Psoas muscle (tissue), 8 donors: ENCODE measurements around the gene TCF12. TPM values are rescaled to one million over a fixed set of nuclear protein-coding genes. Genes with fewer than 3 reads are reported as not detected.

Source experiments
- ATAC-seq, 4 donors: fragments of 200-7000 bp; cut with Tn5 transposase; one replicate each; pipeline ENCODE4 v1.9.1; 2020; ENCODE audit warnings: moderate library complexity in 3 of 4, mild to moderate bottlenecking in 2 of 4
- DNase-seq, 2 donors: peaks; one replicate each; pipeline ENCODE4 v3.0.0-alpha.2; 2020
- H3K27ac ChIP-seq: fragments of 200-600 bp; one replicate; pipeline ENCODE4 v1.8.0; 2022
- H3K27me3 ChIP-seq, 3 donors: fragments of 200-600 bp in 1 of 3; one replicate each; pipeline versions ENCODE4 v1.6.1 to v1.8.0; 2013 to 2022; ENCODE audit warnings: low read length in 2 of 3, mild to moderate bottlenecking in 2 of 3, moderate library complexity in 1 of 3; ENCODE audit not compliant: insufficient read depth in 3 of 3
- H3K36me3 ChIP-seq, 2 donors: fragments of 200-600 bp in 1 of 2; one replicate each; pipeline versions ENCODE4 v1.6.1 to v1.8.0; 2013 to 2022; ENCODE audit warnings: low read depth in 1 of 2, mild to moderate bottlenecking in 1 of 2, moderate library complexity in 1 of 2; ENCODE audit not compliant: insufficient read depth in 1 of 2
- H3K4me1 ChIP-seq: fragments of 200-600 bp; one replicate; pipeline ENCODE4 v1.8.0; 2022
- H3K4me3 ChIP-seq: fragments of 200-600 bp; one replicate; pipeline ENCODE4 v1.8.0; 2022; ENCODE audit warnings: mild to moderate bottlenecking
- H3K9me3 ChIP-seq: fragments of 200-600 bp; one replicate; pipeline ENCODE4 v1.8.0; 2022
- CTCF ChIP-seq: fragments of 200-600 bp; IDR thresholded peaks from one replicate; pipeline ENCODE4 v1.8.0; 2022; ENCODE audit warnings: antibody characterized with exemption
- WGBS, 3 donors: extraction: QIAGEN DNeasy Blood & Tissue Kit; methylation state at CpG; one replicate each; pipeline versions ENCODE4 v1.1.6 to v1.1.7; 2013; 5-methylcytosine and 5-hydroxymethylcytosine counted together
- intact Hi-C, 2 donors: fragments of 100-400 bp; cut with DNase I; formaldehyde crosslinking; loops; one replicate each; pipeline versions ENCODE4 v1.11.0 to v1.14.2; 2022
- polyA plus RNA-seq, 3 donors: library from polyadenylated mRNA; stranded (reverse); fragments of 200-250 nt; gene quantifications; one replicate each; pipeline ENCODE4 v1.2.3, GENCODE V29; 2013
- total RNA-seq, 4 donors: library from RNA; stranded (reverse); fragmentation: NEBNext Ultra II Directional in 2 of 4; extraction: Animal tissue kit (Norgen Biotek cat#: 25700) in 2 of 4; gene quantifications; one replicate each; pipeline versions ENCODE4 v1.2.1 to v1.2.4, GENCODE V29; 2021 to 2023
- donor health status: healthy with polysubstance abuse.
- donor health status: DM: no; HTN: no; CAD: no; lungs with moderate emphysema.
- donor health status: Bipolar disorder and iron deficiency.
- donor health status: healthy.
- donor health status: DM: yes; HTN: yes; CAD: no.
- donor health status: DM: no; HTN: no; CAD: no.
- donor health status: DM: no; HTN: no; CAD: no.
- donor health status: DM: yes; HTN: yes; CAD: no.

Gene TCF12
- total and polyA plus RNA-seq, 7 donors = 10.5 to 53.1 (median 30.5) TPM

DNA sequence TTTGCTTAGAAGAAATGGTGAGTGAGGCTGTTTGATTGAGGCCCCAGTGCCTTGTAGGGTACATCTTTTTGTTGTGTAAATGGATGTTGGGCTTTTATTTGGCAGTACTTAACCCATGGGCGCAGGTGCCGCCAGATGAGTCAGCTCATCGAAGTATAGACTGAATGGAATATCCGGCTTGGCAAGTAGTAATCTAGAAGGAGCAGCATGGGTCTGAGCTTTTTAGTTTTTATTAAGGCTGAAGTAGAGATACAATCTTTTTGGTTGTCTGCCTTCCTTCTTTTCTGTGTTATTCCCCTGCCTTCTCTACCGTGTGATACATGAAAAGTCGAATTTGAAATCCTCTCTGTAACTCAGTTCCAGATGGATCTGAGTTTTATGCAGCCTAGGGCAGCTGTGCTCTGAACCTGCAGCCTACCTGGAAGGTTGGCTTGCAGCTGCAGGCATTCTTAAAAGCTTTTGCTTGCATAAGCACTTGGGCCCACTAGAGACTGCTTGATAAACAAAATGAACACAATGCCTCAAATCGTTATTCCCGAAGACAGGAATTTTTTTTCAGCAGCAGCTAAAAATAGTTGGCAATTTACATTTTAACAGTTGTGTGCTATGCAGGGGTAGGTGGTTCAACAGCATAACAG is 280.3 kb downstream of the TCF12 start:
- H3K36me3 ChIP-seq = peaks cover 0 to 22% of the 10 kb centered on the region in 2 donors
- H3K4me1 ChIP-seq = no peaks in the 10 kb centered on the region
- no peak overlapping the region for H3K4me3 ChIP-seq
- intact Hi-C loops = loop anchor here (1.0 to 5.0 kb wide), 2 partner anchors 34 to 36 kb away; no protein-coding TSS in a partner anchor
- H3K9me3 ChIP-seq = no peaks in the 10 kb centered on the region
- no peak overlapping the region for H3K27ac ChIP-seq
- WGBS, 3 donors = 33 to 38% (median 35%) methylated on average over 8 of the region's 8 CpGs
- DNase-seq = no peak
- no peak for ATAC-seq
- no peaks in the 10 kb centered on the region for H3K27me3 ChIP-seq
- TF ChIP-seq CTCF = no peak

- ATAC-seq = no peak
Measured at GRCh38 chr15:57201578-57201977, 283.1 kb downstream of the TCF12 start.

GRCh38 chr15:57203906-57204305 is 285.5 kb downstream of the TCF12 start:
- H3K27me3 ChIP-seq = no peaks in the 10 kb centered on the region
- ATAC-seq (no peak), DNase-seq (no peak)
- H3K9me3 ChIP-seq = no peaks in the 10 kb centered on the region
- no peak overlapping the region for H3K27ac ChIP-seq
- peaks cover 0 to under 1% of the 10 kb centered on the region in 2 donors for H3K36me3 ChIP-seq
- H3K4me3 ChIP-seq = no peak overlapping the region
- intact Hi-C loops = no loop called here
- peaks cover 4% of the 10 kb centered on the region for H3K4me1 ChIP-seq
- WGBS, 3 donors = 90 to 92% (median 91%) methylated on average over 2 of the region's 2 CpGs
- no peak for TF ChIP-seq CTCF

More at GRCh38 chr15:57201578-57201977, 283.1 kb downstream of the TCF12 start:
- Histone ChIP-seq H3K9me3 (no peaks in the 10 kb centered on the region), H3K4me1 (no peaks in the 10 kb centered on the region), H3K4me3 (no peak overlapping the region), H3K36me3 (peaks cover 0 to 12% of the 10 kb centered on the region in 2 donors), H3K27ac (no peak overlapping the region), H3K27me3 (no peaks in the 10 kb centered on the region)
- no peak for TF ChIP-seq CTCF
- no peak for DNase-seq
- 71 to 78% (median 74%) methylated on average over 2 of the region's 2 CpGs for WGBS, 3 donors
- intact Hi-C loops = no loop called here

GRCh38 chr15:57205027-57205855 is 286.8 kb downstream of the TCF12 start:
- 86 to 91% (median 88%) methylated on average over 11 of the region's 11 CpGs for WGBS, 3 donors
- no peaks in the 10 kb centered on the region for H3K9me3 ChIP-seq
- no peak overlapping the region for H3K27ac ChIP-seq
- intact Hi-C loops = no loop called here
- H3K36me3 ChIP-seq = no peaks in the 10 kb centered on the region
- no peak overlapping the region for H3K4me3 ChIP-seq
- peaks cover 9% of the 10 kb centered on the region for H3K4me1 ChIP-seq
- TF ChIP-seq CTCF = no peak
- ATAC-seq (no peak), DNase-seq (no peak)
- H3K27me3 ChIP-seq = no peaks in the 10 kb centered on the region
